Forelimb muscle (tissue), 1 donor: Measurements from ENCODE around the gene MEAK7. TPM values are rescaled to one million over a fixed set of nuclear protein-coding genes. Genes with fewer than 3 reads are reported as not detected.
A peak's percentile ranks its signal among the peaks of the same experiment; 100 is the strongest.
"Not testable (repeated sequence)": the region's sequence is repeated elsewhere in the genome, so short reads cannot be mapped to it uniquely, and the experiment has no call there.

Experiments used
- DNase-seq: peaks from one replicate; pipeline ENCODE4 v3.0.0-alpha.2; 2013; ENCODE audit warnings: low read depth
- polyA plus RNA-seq: library from polyadenylated mRNA; unstranded; fragments of 120-200 nt; gene quantifications from one replicate; pipeline ENCODE4 v1.2.1, GENCODE V29; 2013; ENCODE audit not compliant: insufficient read length

The MEAK7 gene
- polyA plus RNA-seq, 1 donor: 8.3 TPM

DNA sequence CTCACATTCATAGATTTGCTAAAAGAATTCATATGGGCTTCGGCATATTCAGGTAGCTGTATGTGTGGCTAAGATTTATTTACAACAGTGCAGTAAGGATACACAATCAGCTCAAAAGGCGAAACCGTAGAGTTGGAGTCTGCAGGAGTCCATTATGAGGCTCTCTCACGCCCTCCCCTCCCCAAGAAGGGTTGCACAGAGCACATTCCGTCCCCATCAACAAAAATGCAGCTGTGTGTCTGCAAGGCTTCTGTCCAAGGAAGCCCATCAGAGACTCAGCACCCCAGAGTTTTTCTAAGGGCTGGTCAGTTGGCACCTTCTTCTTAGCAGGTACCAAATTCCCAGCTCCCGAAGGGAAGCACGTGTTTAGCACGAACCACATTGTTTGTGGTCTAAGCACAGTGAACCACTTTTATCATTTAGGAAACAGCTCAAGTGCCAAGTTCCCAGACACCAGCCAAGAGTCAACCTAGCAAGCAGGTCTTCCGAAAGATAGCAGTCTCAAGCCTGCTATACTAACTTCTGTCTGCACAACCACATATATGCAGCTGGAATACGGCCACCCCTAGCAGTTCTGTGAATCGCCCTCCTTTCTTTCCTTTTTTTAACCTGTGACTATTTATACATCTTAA lies 28.5 kb upstream of the MEAK7 start:
- DNase-seq: no peak

DNA sequence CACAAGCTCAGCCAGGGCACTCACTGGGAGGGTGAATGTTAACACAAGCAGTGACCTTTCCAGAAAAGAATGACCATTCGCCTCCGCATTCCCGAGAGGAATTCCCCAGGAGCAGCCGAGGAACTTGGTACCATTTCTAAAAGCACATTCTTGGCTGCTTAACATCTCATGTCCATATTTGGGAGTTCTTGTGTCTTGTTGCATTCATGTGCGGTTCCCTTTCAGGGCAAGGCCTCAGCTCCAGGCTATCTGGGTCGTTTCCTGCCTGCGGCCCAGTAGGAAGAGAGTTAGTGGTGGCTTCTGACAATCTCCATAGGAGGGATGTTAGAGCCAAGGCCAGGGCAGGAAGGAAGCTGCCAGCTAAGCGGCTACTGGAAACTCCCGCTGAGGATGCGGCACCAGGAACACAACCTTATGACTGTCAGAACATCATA lies 27.8 kb upstream of the MEAK7 start:
- DNase-seq: peak; percentile 65

DNA sequence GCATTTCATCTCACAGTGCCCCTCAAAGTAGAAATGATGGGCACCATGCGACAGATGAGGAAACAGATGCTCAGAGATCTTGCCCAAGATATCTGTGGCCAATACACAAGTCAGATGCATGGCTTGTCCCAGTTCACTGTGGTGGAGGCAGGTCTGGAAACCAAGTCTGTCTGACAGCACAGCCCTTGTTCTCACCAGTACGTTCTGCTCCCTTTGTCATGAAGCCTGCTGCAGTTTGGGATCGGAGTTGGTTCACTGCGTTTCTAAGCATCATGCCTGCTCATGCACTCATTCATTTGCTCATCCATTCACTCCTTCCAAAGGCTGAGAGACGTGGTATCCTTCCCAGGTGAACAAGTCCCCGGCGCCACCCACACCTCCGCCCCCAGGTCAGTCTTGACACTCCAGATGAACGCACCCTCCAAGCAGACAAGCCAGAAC lies 27.2 kb upstream of the MEAK7 start:
- DNase-seq: no peak

DNA sequence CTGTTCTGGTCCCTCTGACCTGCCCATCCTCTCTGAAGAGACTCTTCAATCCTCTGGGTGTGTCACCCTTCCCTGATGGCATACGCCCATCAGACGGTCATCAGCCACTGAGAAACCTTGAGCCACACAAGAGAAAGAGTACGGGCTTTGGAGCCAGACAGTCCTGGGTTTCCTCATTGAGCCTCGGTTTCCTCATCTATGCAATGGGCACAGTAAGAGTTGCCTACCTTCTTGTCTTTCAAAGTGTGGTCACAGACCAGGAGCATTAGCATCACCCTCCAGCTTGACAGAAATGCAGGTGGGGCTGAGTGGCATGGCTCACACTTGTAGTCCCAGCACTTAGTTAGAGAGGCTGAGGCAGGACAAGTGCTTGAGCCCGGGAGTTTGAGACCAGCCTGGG lies 26.1 kb upstream of the MEAK7 start:
- no peak for DNase-seq

DNA sequence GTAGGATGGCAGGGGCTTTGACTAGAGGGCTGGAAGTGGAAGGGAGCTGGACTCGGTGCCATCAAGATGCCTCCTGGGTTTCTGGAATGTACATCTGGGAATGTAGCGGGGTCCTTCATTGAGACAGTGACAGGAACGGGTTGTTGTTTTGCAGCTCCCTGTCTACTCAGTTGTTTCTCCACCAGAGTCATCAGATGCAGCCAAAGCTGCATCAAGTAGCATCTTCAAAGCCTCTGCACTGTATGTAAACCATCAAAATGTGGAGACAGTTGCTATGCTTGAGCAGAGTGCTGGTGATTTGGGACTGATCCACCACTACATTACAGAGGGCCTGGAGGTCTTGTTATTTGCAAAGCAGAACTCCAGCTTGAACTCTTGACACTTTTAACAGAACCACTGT lies 25.1 kb upstream of the MEAK7 start:
- DNase-seq: no peak

DNA sequence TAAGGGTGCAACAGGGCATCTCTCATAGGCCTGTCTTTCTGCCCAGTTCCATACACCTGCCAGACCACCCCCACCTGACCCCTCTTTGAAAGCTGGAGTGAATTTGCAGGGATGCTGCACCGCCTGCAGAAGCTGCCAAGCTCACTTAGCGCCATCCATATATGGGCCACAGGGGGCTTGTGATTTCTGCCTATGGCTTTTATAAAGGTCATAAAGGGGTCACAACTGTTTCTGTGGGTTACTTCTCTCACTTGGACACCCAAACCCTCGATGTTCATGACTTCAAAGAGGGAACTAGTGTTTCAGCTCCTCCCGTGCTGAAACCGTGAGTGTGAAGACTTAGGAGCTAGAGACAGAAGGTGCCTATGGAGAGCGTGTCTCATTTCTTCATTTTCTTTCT lies 23.9 kb upstream of the MEAK7 start:
- DNase-seq: no peak

DNA sequence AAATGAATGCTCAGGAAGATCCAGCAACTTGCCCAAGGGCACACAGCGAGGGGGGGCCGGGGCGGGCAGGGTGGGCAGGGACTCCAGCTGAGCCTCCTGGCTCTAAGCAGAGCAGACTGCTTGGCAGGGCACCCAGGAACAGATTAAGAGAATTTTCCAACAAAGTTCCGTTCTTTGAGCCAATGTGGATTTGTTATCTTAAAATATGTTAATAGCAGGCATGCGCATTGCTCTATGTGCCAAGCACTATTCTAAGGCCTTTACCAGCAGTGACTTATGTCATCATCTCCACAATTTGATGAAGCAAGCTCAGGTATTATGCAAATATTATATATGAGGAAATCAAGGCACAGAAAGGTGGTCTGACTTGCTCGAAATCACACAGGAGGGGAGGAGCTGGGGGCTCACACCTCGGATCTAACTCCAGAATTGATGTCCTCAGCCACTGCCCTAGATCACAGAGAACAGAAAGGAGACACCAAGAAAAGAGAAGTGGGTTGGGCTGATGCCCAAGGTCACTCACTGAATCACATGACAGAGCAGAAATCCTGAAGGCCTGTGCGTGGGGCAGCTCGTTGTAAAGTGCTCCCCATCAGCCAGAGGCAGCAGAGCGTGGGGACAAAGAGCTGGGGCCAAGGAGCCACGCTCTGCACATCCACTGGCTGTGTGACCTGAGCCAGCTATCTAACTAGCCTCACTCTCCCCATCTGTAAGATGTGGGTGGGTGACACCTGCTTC lies 23.2 kb upstream of the MEAK7 start:
- DNase-seq: no peak

DNA sequence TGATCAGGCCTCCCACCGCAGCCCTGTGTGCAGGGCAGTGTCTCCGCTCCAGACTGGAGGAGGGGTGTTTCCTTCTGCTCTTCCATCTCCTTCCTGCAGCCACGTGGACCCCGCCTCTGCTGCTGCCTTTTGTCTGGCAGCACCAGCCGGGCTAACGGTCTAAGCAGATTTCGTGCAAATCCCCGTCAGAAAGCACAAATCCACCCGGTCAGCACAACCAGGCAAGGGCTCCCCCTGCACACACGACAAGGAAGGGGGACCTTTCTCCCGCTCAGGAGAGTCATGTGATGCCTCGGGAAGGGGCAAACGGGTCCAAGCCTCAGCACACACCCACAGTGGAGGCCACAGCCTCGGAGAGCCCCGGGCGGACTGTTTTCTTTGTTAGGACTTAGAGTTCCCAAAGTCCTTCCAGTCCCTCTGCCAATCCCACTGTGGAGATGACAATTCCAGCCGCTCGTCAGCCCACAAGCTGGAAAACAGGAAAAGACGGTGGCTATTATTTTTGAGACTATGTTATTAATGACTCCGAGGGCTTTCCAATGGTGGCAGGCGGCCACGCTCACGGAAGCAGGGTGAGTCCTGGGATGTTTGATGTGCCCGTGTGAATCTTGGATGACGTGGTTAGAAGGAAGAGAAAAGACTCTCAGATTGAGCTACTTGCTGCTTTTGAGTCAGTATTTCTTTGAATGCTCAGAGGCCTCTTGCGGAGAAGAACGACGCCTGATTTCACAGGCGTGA lies 22.5 kb upstream of the MEAK7 start:
- no peak for DNase-seq

DNA sequence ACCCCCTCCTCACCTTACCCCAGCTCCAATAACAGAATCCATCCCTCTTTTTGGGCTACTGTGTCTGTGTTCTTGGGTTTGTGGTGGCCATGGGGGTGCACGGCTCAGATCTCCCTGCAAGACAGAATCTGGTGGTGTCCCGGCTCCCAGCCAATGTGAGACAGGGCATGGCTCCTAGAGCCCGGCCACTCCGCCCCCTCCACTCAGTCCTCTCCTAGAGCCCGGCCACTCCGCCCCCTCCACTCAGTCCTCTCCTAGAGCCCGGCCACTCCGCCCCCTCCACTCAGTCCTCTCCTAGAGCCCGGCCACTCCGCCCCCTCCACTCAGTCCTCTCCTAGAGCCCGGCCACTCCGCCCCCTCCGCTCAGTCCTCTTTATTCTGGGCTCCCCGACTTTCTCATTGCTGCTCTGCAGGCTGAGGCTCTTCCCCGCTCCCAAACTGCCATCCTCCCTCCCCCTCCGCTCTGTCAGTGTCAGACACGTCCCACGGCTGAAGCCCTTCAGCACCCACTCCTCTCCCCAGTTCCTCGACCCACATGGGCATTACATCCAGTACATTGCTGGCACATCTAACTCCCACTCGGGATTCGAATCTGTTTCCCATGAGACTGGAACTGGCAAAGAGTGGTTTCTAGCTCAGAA lies 20.6 kb upstream of the MEAK7 start:
- DNase-seq: not testable (repeated sequence)

DNA sequence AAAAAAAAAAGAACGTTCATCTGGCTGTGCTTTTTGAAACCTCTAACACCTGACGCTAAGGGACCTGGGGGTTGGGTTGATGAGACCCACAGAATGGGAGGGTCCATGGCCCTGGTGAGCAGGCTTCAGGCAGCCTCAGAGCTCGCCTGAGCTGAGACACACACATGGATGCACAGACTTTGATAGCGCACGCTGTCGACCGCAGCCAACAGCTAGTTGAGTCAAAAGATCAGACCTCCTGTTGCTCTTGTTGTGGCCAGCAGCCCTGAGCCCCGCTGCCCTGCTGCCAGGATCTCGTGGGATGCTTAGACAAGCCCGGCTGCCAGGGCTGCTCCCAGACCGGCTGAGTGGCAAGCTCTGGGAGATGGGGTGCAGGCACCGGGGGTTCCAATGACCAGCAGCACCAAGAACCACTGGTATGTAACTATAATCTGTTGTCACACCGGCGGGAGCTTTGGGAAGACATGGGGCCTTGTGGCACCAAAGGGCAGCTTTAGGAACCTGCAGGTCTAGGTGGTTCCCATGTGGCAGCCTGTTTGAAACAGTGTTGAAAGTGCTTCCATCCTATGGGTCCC lies 20.0 kb upstream of the MEAK7 start:
- no peak for DNase-seq

DNA sequence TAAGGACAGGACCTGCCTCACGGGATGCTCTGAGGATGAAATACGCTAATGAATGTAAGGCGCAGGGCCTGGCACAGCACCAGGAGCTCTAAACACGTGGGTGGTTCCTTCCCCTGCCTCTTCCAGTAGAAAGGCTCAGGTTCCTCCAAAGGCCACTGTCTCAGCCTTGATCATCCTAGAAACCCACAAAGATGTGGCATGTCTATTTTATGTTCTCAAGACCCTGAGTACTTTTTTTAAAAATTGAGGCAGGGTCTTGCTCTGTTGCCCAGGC lies 17.0 kb upstream of the MEAK7 start:
- DNase-seq: no peak

DNA sequence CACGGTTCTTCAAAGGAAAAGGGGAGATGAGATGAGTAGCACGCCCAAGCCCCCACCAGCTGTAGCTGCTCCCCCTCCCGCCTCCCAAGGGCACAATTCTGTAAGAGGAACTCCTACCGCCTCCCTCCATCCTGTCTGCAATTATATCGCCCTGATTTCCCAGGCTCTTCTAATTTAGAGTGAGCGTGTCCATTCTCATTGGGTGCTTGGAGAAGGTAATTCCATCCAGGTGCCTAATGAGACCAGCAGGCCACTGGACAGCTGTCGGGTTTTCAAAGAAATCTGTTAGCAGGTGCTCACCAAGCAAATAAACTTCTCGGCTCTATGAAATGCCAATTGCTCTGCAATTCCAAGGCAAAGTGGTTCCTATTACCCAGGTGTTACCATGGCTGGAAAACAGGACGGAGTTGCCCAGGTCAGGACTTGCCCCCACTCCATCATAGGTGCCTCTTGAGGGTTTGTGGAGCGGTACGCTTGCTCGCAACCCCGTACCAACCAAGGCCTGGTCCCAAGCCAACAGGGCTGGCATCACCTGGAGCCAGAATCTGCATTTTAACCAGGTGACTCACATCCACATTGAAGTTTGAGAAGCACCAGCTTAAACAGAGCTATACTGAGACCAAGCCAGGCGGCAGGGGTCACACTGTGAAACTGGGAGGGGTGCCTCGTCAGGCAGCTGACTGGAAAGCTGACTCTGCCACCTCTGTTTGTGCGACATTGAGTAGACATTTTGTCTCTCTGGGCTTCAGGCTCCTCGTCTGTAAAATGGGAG lies 16.5 kb upstream of the MEAK7 start:
- no peak for DNase-seq

DNA sequence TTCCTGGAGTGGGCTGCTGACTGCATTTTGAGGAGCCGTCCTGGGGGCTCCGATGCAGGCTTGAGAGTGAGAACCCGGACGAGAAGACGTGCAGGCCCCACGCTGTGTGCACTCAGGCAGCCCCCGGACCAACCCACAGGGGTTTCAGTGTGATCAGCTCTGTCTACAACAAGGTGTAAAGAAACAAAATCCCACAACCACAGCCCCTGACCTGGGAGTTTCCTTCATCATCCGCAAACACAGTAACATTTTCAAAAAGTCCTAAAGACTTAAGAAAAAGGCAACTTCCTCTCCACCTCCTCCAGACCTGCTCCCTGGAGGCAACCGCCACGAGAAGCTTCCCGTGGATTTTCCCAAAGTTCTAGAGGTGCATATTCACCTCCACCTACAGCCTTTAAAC lies 15.4 kb upstream of the MEAK7 start:
- DNase-seq: no peak

DNA sequence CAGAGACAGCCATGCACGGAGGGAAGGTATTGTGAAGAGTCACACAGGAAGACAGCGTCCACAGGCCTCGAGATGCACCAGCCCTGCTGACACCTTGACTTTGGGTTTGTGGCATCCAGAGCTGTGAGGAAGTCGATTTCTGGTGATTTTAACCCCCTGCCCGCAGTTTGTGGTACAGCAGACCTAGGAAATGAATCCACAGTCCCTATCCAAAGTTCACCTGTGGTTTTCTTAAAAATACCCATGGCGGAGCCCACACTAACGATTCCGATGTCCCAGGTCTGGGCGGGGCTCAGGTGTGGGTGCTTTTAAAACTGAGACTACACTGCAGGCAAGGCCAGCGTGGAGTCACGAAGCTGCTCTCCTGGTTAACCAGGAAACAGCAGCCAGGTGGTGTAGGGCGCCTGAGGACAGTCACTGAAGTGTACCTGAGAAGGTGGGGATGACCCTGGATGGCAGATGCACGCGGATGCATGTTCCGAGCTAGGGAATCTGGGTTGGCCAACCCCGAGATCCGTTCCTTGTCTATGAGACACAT lies 14.4 kb upstream of the MEAK7 start:
- no peak for DNase-seq

DNA sequence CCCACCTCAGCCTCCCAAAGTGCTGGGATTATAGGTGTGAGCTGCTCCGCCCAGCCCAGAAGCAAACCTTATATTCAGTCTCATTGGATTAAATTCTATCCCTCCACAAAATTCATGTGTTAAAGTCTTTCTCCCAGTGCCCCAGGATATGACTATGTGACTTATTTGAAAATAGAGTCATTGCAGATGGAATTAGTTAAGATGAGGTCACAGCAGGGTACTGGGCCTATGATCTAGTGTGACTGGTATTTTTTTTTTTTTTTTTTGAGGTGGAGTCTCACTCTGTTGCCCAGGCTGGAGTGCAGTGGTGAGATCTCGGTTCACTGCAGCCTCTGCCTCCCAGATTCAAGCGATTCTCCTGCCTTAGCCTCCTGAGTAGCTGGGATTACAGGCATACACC lies 13.8 kb upstream of the MEAK7 start:
- DNase-seq: not testable (repeated sequence)

DNA sequence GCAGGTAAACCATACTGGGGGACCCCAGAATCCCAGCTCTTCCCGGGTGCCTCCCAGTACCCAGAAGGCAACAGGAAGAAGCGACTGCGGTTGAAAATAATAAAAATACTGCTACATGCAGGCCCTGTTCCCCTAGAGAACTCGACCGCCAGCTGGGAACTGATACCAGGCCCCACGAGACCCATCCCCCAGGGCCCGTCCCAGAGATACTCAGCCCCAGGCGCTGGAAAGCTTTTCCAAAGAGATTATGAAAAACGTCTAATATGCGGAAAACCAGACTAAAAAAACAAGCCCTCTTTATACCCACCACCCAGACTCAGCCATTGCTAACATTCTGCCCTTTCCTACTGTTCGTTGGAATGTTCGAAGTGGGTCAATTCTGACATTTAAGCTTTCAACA lies 12.9 kb upstream of the MEAK7 start:
- no peak for DNase-seq

DNA sequence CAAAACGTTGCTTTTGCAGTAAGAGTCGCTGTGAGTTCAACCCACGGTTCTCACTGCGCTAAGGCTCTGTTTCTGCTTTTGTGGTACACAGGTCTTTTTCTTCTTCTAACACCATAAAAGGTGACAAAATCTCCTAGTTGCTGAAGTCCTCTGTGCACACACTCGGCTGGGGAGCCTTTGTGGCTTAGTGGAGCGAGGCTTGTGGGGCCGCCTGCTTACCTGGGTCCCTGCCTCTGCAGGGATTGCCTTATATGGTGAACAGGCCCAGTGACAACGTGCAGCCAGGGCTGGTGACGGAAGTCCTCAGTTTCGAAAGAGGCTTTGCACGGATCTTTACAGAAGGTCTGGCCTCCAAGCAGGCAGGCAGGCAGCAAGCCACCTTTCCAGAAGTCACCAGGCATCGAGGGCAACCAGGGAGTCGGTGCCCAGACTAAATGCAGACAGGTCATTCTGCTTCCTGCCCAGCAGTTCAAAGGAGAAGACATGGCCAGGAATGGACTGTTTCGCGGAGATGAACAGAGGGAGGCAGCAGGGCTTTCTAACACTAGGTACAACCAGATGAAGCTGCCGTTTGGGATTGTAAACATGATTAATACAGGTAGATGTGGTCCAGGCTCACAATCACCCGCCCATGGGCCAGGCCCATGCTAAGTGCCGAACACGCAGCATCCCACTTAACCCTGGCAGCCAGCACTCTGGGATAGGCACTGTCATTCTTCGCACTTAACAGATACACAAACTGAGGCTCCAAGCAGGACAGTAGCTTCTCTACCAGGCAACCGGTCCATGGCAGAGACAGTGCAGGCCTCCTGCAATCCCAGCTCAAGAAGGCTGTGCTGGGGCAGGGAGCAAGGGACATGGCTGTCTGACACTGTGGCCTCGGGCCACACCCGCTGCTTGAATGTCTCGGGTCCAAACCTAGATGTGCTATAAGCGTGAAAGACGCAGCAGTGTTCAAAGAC lies 10.7 kb upstream of the MEAK7 start:
- no peak for DNase-seq

DNA sequence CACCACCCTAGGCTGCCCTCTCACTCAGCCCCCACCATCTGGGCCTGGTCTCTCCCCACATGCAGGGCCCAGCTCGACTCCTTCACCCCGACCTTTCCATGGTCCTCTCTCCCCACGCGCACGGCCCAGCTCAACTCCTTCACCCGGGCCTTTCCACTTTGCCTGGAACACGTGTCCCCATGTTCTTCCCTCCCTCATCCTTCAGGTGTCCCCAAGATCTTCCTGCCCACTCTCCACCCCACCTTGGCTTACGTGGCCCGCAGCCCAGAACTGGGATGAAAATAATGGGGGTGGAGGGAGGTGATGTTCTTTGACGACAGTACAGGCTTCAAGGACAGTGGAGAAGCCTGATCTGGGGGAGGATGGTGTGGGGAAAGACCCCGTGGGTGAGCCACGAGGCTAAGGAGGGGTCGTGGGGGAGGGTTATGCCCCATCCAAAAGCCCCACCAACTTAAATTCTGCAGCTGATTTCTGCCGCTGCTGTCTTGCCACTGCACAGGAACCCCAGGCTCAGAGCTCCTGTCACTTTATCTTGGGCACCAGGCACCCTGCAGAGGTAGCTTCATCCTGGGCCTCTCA lies 9.9 kb upstream of the MEAK7 start:
- DNase-seq: no peak

DNA sequence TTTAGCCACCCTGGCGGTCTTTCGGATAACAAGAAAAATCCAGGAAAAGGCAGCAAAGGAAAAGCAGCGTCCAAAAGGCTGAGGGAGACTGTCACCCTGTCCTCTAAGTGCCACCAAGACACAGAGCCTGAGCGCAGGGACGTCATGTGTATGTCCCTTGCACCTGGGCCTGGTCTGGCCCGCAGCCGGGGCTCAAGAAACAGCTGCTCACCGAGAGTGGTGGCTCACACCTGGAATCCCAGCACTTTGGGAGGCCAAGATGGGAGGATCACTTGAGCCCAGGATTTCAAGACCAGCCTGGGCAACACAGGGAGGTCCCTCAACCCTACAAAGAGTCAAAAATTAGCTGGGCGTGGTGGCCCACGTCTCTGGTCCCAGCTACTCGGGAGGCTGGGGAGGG lies 9.2 kb upstream of the MEAK7 start:
- no peak for DNase-seq

DNA sequence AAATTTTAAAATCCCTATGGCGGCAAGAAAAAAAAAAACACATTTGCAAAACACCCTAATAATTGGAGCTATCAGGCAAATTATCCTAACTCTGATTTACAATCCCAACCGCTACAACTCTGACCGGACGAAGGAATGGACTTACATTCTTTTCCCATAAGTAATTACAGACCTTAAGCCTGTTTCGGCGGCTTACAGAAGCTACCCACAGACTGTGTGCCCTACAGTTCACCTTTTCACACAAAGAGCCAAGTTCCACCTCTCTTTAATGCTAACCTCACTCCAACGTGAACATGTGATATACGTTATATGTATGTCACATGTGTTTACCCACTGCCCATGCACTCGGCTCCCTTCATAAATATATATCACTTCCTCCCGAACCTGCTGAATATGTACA lies 8.7 kb upstream of the MEAK7 start:
- no peak for DNase-seq
